GM12878 (cell line): ENCODE data around the gene ANKRD65. TPM values are rescaled to one million over a fixed set of nuclear protein-coding genes. Genes with fewer than 3 reads are reported as not detected.
"Not testable (repeated sequence)": the region's sequence is repeated elsewhere in the genome, so short reads cannot be mapped to it uniquely, and the experiment has no call there.

Source experiments
- ATAC-seq: fragments of 200-7000 bp; cut with Tn5 transposase; 3 replicates; pipeline ENCODE4 v1.9.1; 2020; ENCODE audit warnings: mild to moderate bottlenecking, moderate library complexity
- BruUV-seq: library from RNA; stranded (reverse); fragments of 400-500 nt; replicated peaks from 2 replicates; lab custom pipeline; 2021; lab: Mats Ljungman, UMichigan
- CTCF ChIA-PET: fragments of 300-600 bp; sonication (Branson Sonifier 250); formaldehyde crosslinking; extraction: SDS; loops from one replicate; lab custom pipeline; 2021; ENCODE audit warnings: inconsistent platforms; lab: Yijun Ruan, JAX
- POLR2A ChIA-PET: fragments of 350-600 bp; formaldehyde crosslinking; extraction: SDS; loops from one replicate; lab custom pipeline; 2021; ENCODE audit warnings: inconsistent platforms; lab: Charles Lee
- RAD21 ChIA-PET: fragments of 300-600 bp; sonication (Branson Sonifier 250); formaldehyde crosslinking; loops from one replicate; lab custom pipeline; 2023; ENCODE audit warnings: antibody characterized with exemption; ENCODE audit not compliant: unreplicated experiment; lab: Charles Lee
- SMC1A ChIA-PET: fragments of 300-600 bp; sonication (Branson Sonifier 250); formaldehyde crosslinking; loops from one replicate; lab custom pipeline; 2023; ENCODE audit not compliant: unreplicated experiment, uncharacterized antibody; lab: Charles Lee
- DNase-seq: peaks from one replicate; pipeline ENCODE4 v3.0.0-alpha.2; 2011; ENCODE audit warnings: low read depth, low spot score
- FAIRE-seq: peaks from 3 replicates; lab custom pipeline; 2011; peaks lifted over from hg19 to GRCh38; lab: Jason Lieb, UNC
- H2AFZ ChIP-seq: 2 replicates; pipeline ENCODE4 v1.6.0; 2011; ENCODE audit warnings: low read depth, low read length, control low read depth; ENCODE audit not compliant: control insufficient read depth
- H3K27ac ChIP-seq: 2 replicates; pipeline ENCODE4 v1.5.1; 2011; ENCODE audit warnings: control low read depth; ENCODE audit not compliant: control insufficient read depth, insufficient read depth
- H3K27me3 ChIP-seq, 2 experiments: replicated peaks in 1 of 2; 2 replicates each; pipeline versions ENCODE4 v1.6.0 to v1.6.1; 2011; ENCODE audit warnings: low read length in 1 of 2; ENCODE audit not compliant: control insufficient read depth in 2 of 2, insufficient read depth in 2 of 2
- H3K36me3 ChIP-seq, 2 experiments: 2 replicates each; pipeline ENCODE4 v1.5.1; 2011; ENCODE audit warnings: low read length in 1 of 2; ENCODE audit not compliant: control insufficient read depth in 2 of 2, insufficient read depth in 2 of 2
- H3K4me1 ChIP-seq: 2 replicates; pipeline ENCODE4 v1.6.1; 2011; ENCODE audit warnings: mild to moderate bottlenecking, low read length, moderate library complexity, mixed read lengths; ENCODE audit not compliant: control insufficient read depth, insufficient read depth
- H3K4me2 ChIP-seq: 2 replicates; pipeline ENCODE4 v1.6.0; 2011; ENCODE audit warnings: control low read depth; ENCODE audit not compliant: control insufficient read depth, insufficient read depth
- H3K4me3 ChIP-seq: fragments of 200-600 bp; sonication (generic); 2 replicates; pipeline ENCODE4 v1.5.1; 2016
- H3K79me2 ChIP-seq: 2 replicates; pipeline ENCODE4 v1.6.0; 2011; ENCODE audit warnings: low read length; ENCODE audit not compliant: control insufficient read depth, insufficient read depth
- H3K9ac ChIP-seq: 2 replicates; pipeline ENCODE4 v1.8.0; 2011; ENCODE audit warnings: low read length, control low read depth, mixed read lengths; ENCODE audit not compliant: control insufficient read depth, insufficient read depth
- H3K9me3 ChIP-seq: replicated peaks from 3 replicates; pipeline ENCODE4 v1.5.1; 2011; ENCODE audit warnings: mild to moderate bottlenecking, low read length; ENCODE audit not compliant: control insufficient read depth, insufficient read depth
- H4K20me1 ChIP-seq: 2 replicates; pipeline ENCODE4 v1.6.0; 2011; ENCODE audit not compliant: control insufficient read depth, insufficient read depth
- FOS ChIP-seq: IDR thresholded peaks from 3 replicates; pipeline ENCODE4 v1.6.1; 2011; ENCODE audit warnings: borderline replicate concordance; ENCODE audit not compliant: insufficient read length; ENCODE audit errors: extremely low read depth
- PML ChIP-seq: IDR thresholded peaks from 2 replicates; pipeline ENCODE4 v1.6.1; 2012; ENCODE audit warnings: low read length, inconsistent platforms
- RELA ChIP-seq: fragments of 450-650 bp; IDR thresholded peaks from 2 replicates; pipeline ENCODE4 v1.8.0; 2014; ENCODE audit warnings: borderline replicate concordance; ENCODE audit not compliant: partially characterized antibody
- SPI1 ChIP-seq: IDR thresholded peaks from 2 replicates; pipeline ENCODE4 v1.6.1; 2011; ENCODE audit warnings: low read depth, mild to moderate bottlenecking, low read length, moderate library complexity, borderline replicate concordance; ENCODE audit not compliant: insufficient read depth
- WGBS: methylation state at CpG from one replicate; pipeline ENCODE4 v1.1.6; 2016; ENCODE audit warnings: low lambda C conversion rate; ENCODE audit not compliant: insufficient replicate concordance, insufficient coverage; ENCODE audit errors: missing lambda C conversion rate; 5-methylcytosine and 5-hydroxymethylcytosine counted together
- in situ Hi-C: fragments of 300-500 bp; cut with MboI; formaldehyde crosslinking; loops from 9 replicates; pipeline ENCODE4 v1.14.3; 2018; ENCODE audit warnings: mixed read lengths
- intact Hi-C: fragments of 100-400 bp; cut with micrococcal nuclease; formaldehyde crosslinking; loops from one replicate; pipeline ENCODE4 v1.14.2; 2022; ENCODE audit not compliant: unreplicated experiment
- polyA plus RNA-seq, 11 experiments: library from polyadenylated mRNA; depleted of rRNA in 4 of 11; unstranded in 6 of 11; stranded (reverse) in 5 of 11; fragments of >200 nt; fragmentation: Nextera tagmentation in 4 of 11; fragmentation: Illumina TruSeq in 1 of 11; extraction: Ambion mirVana in 4 of 11; extraction: Trizol in 1 of 11; gene quantifications; 1 replicate in 1 of 11; 2 replicates in 10 of 11; pipeline versions ENCODE4 v1.2.1 to v1.2.3, GENCODE V29; 2011 to 2016; ENCODE audit warnings: inconsistent platforms in 2 of 11, missing spikeins in 2 of 11, low read depth in 1 of 11
- total RNA-seq, 4 experiments: library from RNA; depleted of rRNA in 3 of 4; stranded (reverse); fragments of >200 nt in 3 of 4; fragmentation: Illumina TruSeq in 1 of 4; extraction: Trizol in 1 of 4; gene quantifications; 2 replicates each; pipeline versions ENCODE4 v1.2.1 to v1.2.3, GENCODE V29; 2013 to 2021
- TF ChIP-seq, protein P1 (sequence below): IDR thresholded peaks from 2 replicates; pipeline ENCODE4 v1.6.1; 2011; ENCODE audit warnings: mild to moderate bottlenecking, low read depth, low read length, moderate library complexity; ENCODE audit not compliant: insufficient replicate concordance
- TF ChIP-seq, protein P2 (sequence below): fragments of 450-650 bp; IDR thresholded peaks from 2 replicates; pipeline ENCODE4 v1.6.1; 2017; ENCODE audit warnings: mild to moderate bottlenecking
- TF ChIP-seq, protein P3 (sequence below): IDR thresholded peaks from 2 replicates; pipeline ENCODE4 v1.6.1; 2011; ENCODE audit warnings: borderline replicate concordance, low read depth, mild to moderate bottlenecking, moderate library complexity, mixed read lengths, low read length; ENCODE audit not compliant: insufficient read depth; ENCODE audit errors: extremely low read length
- TF ChIP-seq, protein P4 (sequence below): fragments of 450-650 bp; IDR thresholded peaks from 2 replicates; pipeline ENCODE4 v1.6.1; 2017; ENCODE audit warnings: antibody characterized with exemption, mild to moderate bottlenecking, moderate library complexity

Gene ANKRD65
- total and polyA plus RNA-seq, 10 of the 15 experiments (the other 5 are each of a cell fraction or from before 2014, with no cell fraction given): 0.05 to 2.8 (median 0.37) TPM

DNA sequence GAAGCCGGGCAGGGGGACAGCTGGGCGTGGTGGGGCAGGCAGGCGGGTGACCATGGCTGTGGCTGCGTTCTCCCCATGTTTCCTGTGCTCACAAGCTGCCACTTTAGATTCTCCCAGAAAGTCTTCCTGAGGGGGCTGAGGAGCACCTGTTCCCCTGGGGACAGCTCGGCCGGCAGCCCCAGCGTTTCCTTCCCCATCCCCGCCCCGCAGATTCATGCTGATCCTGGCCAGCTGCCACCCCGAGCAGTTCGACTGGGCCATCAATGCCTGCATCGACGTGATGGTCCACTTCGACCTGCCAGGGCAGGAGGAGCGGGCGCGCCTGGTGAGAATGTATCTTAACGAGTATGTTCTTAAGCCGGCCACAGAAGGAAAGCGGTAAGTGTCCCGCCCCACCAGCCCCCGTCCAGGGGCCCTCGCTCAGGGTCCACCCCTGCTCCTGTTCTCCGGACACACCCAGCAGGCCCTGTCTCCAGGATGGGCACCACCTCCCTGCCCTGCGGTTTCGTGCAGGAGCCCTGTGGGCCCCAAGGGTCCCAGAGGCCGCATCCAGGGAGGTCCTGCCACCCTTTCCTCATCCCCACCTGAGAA lies 39.6 kb upstream of the ANKRD65 start:
- no peak overlapping the region for H3K9ac ChIP-seq
- TF ChIP-seq, protein P1, sequence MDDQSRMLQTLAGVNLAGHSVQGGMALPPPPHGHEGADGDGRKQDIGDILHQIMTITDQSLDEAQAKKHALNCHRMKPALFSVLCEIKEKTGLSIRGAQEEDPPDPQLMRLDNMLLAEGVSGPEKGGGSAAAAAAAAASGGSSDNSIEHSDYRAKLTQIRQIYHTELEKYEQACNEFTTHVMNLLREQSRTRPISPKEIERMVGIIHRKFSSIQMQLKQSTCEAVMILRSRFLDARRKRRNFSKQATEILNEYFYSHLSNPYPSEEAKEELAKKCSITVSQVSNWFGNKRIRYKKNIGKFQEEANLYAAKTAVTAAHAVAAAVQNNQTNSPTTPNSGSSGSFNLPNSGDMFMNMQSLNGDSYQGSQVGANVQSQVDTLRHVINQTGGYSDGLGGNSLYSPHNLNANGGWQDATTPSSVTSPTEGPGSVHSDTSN: no peak
- TF ChIP-seq SPI1 (no peak), PML (no peak), FOS (no peak), RELA (no peak)
- TF ChIP-seq, protein P2, sequence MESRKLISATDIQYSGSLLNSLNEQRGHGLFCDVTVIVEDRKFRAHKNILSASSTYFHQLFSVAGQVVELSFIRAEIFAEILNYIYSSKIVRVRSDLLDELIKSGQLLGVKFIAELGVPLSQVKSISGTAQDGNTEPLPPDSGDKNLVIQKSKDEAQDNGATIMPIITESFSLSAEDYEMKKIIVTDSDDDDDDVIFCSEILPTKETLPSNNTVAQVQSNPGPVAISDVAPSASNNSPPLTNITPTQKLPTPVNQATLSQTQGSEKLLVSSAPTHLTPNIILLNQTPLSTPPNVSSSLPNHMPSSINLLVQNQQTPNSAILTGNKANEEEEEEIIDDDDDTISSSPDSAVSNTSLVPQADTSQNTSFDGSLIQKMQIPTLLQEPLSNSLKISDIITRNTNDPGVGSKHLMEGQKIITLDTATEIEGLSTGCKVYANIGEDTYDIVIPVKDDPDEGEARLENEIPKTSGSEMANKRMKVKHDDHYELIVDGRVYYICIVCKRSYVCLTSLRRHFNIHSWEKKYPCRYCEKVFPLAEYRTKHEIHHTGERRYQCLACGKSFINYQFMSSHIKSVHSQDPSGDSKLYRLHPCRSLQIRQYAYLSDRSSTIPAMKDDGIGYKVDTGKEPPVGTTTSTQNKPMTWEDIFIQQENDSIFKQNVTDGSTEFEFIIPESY: no peak
- TF ChIP-seq, protein P3, sequence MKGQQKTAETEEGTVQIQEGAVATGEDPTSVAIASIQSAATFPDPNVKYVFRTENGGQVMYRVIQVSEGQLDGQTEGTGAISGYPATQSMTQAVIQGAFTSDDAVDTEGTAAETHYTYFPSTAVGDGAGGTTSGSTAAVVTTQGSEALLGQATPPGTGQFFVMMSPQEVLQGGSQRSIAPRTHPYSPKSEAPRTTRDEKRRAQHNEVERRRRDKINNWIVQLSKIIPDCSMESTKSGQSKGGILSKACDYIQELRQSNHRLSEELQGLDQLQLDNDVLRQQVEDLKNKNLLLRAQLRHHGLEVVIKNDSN: no peak
- TF ChIP-seq, protein P4, sequence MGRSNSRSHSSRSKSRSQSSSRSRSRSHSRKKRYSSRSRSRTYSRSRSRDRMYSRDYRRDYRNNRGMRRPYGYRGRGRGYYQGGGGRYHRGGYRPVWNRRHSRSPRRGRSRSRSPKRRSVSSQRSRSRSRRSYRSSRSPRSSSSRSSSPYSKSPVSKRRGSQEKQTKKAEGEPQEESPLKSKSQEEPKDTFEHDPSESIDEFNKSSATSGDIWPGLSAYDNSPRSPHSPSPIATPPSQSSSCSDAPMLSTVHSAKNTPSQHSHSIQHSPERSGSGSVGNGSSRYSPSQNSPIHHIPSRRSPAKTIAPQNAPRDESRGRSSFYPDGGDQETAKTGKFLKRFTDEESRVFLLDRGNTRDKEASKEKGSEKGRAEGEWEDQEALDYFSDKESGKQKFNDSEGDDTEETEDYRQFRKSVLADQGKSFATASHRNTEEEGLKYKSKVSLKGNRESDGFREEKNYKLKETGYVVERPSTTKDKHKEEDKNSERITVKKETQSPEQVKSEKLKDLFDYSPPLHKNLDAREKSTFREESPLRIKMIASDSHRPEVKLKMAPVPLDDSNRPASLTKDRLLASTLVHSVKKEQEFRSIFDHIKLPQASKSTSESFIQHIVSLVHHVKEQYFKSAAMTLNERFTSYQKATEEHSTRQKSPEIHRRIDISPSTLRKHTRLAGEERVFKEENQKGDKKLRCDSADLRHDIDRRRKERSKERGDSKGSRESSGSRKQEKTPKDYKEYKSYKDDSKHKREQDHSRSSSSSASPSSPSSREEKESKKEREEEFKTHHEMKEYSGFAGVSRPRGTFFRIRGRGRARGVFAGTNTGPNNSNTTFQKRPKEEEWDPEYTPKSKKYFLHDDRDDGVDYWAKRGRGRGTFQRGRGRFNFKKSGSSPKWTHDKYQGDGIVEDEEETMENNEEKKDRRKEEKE: no peak
- SMC1A ChIA-PET: no interaction called here
- POLR2A ChIA-PET: no interaction called here
- no peak overlapping the region for H2AFZ ChIP-seq
- CTCF ChIA-PET: no interaction called here
- H4K20me1 ChIP-seq: no peaks in the 10 kb centered on the region
- FAIRE-seq: no peak
- no peak overlapping the region for H3K4me2 ChIP-seq
- H3K4me3 ChIP-seq: no peak overlapping the region
- no peaks in the 10 kb centered on the region for H3K27me3 ChIP-seq
- no peak overlapping the region for H3K27ac ChIP-seq
- no TSS peak for BruUV-seq
- no peaks in the 10 kb centered on the region for H3K36me3 ChIP-seq
- intact Hi-C loops: no loop called here
- in situ Hi-C loops: no loop called here
- H3K79me2 ChIP-seq: no peaks in the 10 kb centered on the region
- 63% methylated on average over 26 of the region's 27 CpGs for WGBS
- H3K9me3 ChIP-seq: no peaks in the 10 kb centered on the region
- peaks cover 8% of the 10 kb centered on the region for H3K4me1 ChIP-seq
- DNase-seq: no peak
- RAD21 ChIA-PET: no interaction called here
- ATAC-seq: no peak

DNA sequence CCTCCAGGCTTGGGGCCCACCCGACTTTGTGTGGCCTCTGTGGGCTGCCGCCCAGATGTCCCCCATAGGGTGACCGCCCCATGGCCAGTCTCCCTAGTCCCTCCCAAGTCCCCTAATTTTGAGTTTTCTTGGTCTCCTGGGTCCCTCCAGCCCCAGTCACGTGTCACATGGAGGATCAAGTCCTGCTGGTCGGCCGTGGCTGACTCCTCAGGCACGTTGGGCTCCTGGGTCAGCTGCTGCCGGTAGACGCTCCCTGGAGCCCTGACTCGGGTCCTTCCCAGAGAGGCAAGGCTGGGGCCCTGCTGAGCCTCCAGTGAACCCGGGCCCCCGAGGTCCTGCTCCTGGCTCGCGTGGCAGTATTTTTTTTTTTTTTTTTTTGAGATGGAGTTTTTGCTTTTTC lies 38.6 kb upstream of the ANKRD65 start:
- H3K4me1 ChIP-seq, H3K27me3 ChIP-seq, CTCF ChIA-PET, intact Hi-C loops, H4K20me1 ChIP-seq, SMC1A ChIA-PET, FAIRE-seq, H3K79me2 ChIP-seq, H3K4me2 ChIP-seq, H3K9ac ChIP-seq, H3K4me3 ChIP-seq, POLR2A ChIA-PET, H2AFZ ChIP-seq, H3K9me3 ChIP-seq, H3K36me3 ChIP-seq, in situ Hi-C loops, BruUV-seq, RAD21 ChIA-PET, ATAC-seq, DNase-seq, H3K27ac ChIP-seq: not testable (repeated sequence)
- 72% methylated on average over 13 of the region's 14 CpGs for WGBS
